Endothelial cell of umbilical vein (primary cell): ENCODE measurements around the gene ZNF121.

Source experiments
- CTCF ChIP-seq, 2 donors: IDR thresholded peaks; 1 replicate in 1 of 2; 2 replicates in 1 of 2; pipeline ENCODE4 v1.5.1; 2011; ENCODE audit warnings: low read length in 2 of 2, mild to moderate bottlenecking in 2 of 2, moderate library complexity in 2 of 2, control low read depth in 1 of 2, inconsistent platforms in 1 of 2, low read depth in 1 of 2; ENCODE audit not compliant: insufficient read depth in 1 of 2; ENCODE audit errors: extremely low read depth in 1 of 2
- JUN ChIP-seq: IDR thresholded peaks from 2 replicates; pipeline ENCODE4 v1.6.1; 2011; ENCODE audit warnings: borderline replicate concordance, low read depth; ENCODE audit not compliant: insufficient read length, insufficient read depth
- MAX ChIP-seq: IDR thresholded peaks from 2 replicates; pipeline ENCODE4 v1.6.1; 2011; ENCODE audit not compliant: insufficient read depth, insufficient read length
- POLR2A ChIP-seq: IDR thresholded peaks from 2 replicates; pipeline ENCODE4 v1.6.1; 2012; ENCODE audit warnings: low read depth, mild to moderate bottlenecking, control low read depth, low read length

- no peak for TF ChIP-seq POLR2A
- TF ChIP-seq CTCF (IDR thresholded peaks at IDR 0.05; ENCODE audit: extremely low read depth in 1 of 2, insufficient read depth in 1 of 2, low read depth in 1 of 2, low read length in 2 of 2): no peak
- TF ChIP-seq MAX: no peak
- no peak for TF ChIP-seq JUN
Observed at GRCh38 chr19:9531933-9532332, 52.4 kb downstream of the ZNF121 start.
